ENCODE results near the gene ZNF408.

GRCh38 chr11:46725338-46726205, 24.7 kb downstream of the ZNF408 start:
- TF ChIP-seq CTCF (IDR thresholded peaks at IDR 0.05), result no peak
- TF ChIP-seq ZFX (IDR thresholded peaks at IDR 0.05; ENCODE audit: borderline replicate concordance), result no peak

All from 22Rv1 (cell line).